T-cell (primary cell): Measurements from ENCODE around the gene MED7. TPM values are rescaled to one million over a fixed set of nuclear protein-coding genes. Genes with fewer than 3 reads are reported as not detected.

Experiments used
- ATAC-seq, 4 experiments: fragments of 200-7000 bp in 3 of 4; fragments of 150-1000 bp in 1 of 4; cut with Tn5 transposase; replicated peaks in 1 of 4; 1 replicate in 3 of 4; 2 replicates in 1 of 4; pipeline ENCODE4 v1.10.0; 2021; ENCODE audit warnings: moderate library complexity in 3 of 4, mild to moderate bottlenecking in 2 of 4, moderate number of reproducible peaks in 1 of 4
- CTCF ChIA-PET, 2 donors: fragments of 300-600 bp; sonication (Branson Sonifier 250); formaldehyde crosslinking; loops; one replicate each; lab custom pipeline; 2022; ENCODE audit warnings: antibody characterized with exemption in 2 of 2; lab: Charles Lee
- POLR2A ChIA-PET, 2 donors: fragments of 300-600 bp; sonication (Branson Sonifier 250); formaldehyde crosslinking; loops; one replicate each; lab custom pipeline; 2022; ENCODE audit warnings: antibody characterized with exemption in 2 of 2; lab: Charles Lee
- DNase-seq, 35 experiments: peaks; one replicate each; pipeline versions ENCODE4 v3.0.0 to v3.0.0-alpha.2; 2013 to 2023
- H3K27ac ChIP-seq: one replicate; pipeline ENCODE4 v1.5.1; 2013; ENCODE audit warnings: low read length
- H3K27me3 ChIP-seq, 2 experiments: replicated peaks in 1 of 2; 1 replicate in 1 of 2; 2 replicates in 1 of 2; pipeline versions ENCODE4 v1.6.1 to v1.7.0; 2013; ENCODE audit warnings: low read length in 1 of 2, mixed read lengths in 1 of 2; ENCODE audit not compliant: control insufficient read depth in 2 of 2, insufficient read depth in 2 of 2; ENCODE audit errors: extremely low read depth in 1 of 2
- H3K36me3 ChIP-seq, 2 donors: 1 replicate in 1 of 2; 2 replicates in 1 of 2; pipeline versions ENCODE4 v1.6.1 to v1.7.0; 2013; ENCODE audit warnings: low read length in 1 of 2; ENCODE audit not compliant: control insufficient read depth in 2 of 2, insufficient read depth in 1 of 2; ENCODE audit errors: extremely low read depth in 1 of 2
- H3K4me1 ChIP-seq, 2 experiments: 1 replicate in 1 of 2; 2 replicates in 1 of 2; pipeline versions ENCODE4 v1.6.1 to v1.7.0; 2013; ENCODE audit warnings: low read length in 2 of 2, mixed read lengths in 1 of 2; ENCODE audit not compliant: insufficient read depth in 2 of 2, control insufficient read depth in 1 of 2; ENCODE audit errors: extremely low read depth in 1 of 2
- H3K4me3 ChIP-seq, 2 donors: 1 replicate in 1 of 2; 2 replicates in 1 of 2; pipeline versions ENCODE4 v1.5.1 to v1.7.0; 2013; ENCODE audit warnings: mild to moderate bottlenecking in 2 of 2, low read length in 1 of 2, moderate library complexity in 1 of 2; ENCODE audit not compliant: control insufficient read depth in 1 of 2; ENCODE audit errors: extremely low read depth in 1 of 2
- H3K9me3 ChIP-seq: 2 replicates; pipeline ENCODE4 v1.7.0; 2013
- H3K27ac Mint-ChIP-seq, 2 donors: one replicate each; pipeline ENCODE4 v1.8.0; 2020 to 2021; ENCODE audit warnings: mild to moderate bottlenecking in 2 of 2, mixed read lengths in 2 of 2
- H3K27me3 Mint-ChIP-seq, 2 donors: one replicate each; pipeline ENCODE4 v1.8.0; 2021 to 2022; ENCODE audit warnings: mixed read lengths in 2 of 2
- H3K36me3 Mint-ChIP-seq: one replicate; pipeline ENCODE4 v1.8.0; 2021; ENCODE audit warnings: mixed read lengths
- H3K4me1 Mint-ChIP-seq, 3 donors: one replicate each; pipeline ENCODE4 v1.8.0; 2020 to 2022; ENCODE audit warnings: mixed read lengths in 3 of 3, mild to moderate bottlenecking in 1 of 3
- H3K4me3 Mint-ChIP-seq, 3 donors: one replicate each; pipeline ENCODE4 v1.8.0; 2020 to 2022; ENCODE audit warnings: mild to moderate bottlenecking in 3 of 3, mixed read lengths in 3 of 3, moderate library complexity in 3 of 3
- H3K9me3 Mint-ChIP-seq, 3 donors: one replicate each; pipeline ENCODE4 v1.8.0; 2020 to 2022; ENCODE audit warnings: mixed read lengths in 3 of 3
- WGBS: methylation state at CpG from one replicate; pipeline ENCODE4 v1.1.5; 2013; ENCODE audit warnings: missing lambda C conversion rate; ENCODE audit not compliant: insufficient coverage; 5-methylcytosine and 5-hydroxymethylcytosine counted together
- total RNA-seq, 35 experiments: library from RNA in 6 of 35; stranded (reverse) in 6 of 35; fragments of 120-200 nt in 1 of 35; gene quantifications; one replicate each; pipeline versions ENCODE4 v1.2.1 to v1.2.4 and lab custom pipeline; 2013 to 2026

Gene MED7, protein sequence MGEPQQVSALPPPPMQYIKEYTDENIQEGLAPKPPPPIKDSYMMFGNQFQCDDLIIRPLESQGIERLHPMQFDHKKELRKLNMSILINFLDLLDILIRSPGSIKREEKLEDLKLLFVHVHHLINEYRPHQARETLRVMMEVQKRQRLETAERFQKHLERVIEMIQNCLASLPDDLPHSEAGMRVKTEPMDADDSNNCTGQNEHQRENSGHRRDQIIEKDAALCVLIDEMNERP
- total RNA-seq (10 to 100 TPM in 3 of 5 donors, 1 to 10 TPM in 2; 5.7 to 14.9 (median 13.1) TPM), total RNA-seq (lab: John Stamatoyannopoulos, UW) (11.3 to 30.4 (median 19.4) reads per million in 29 experiments)
- 22.0 TPM for total RNA-seq (2013)

- peaks cover 3 to 14% of the 10 kb centered on the region in 2 donors for H3K36me3 ChIP-seq
- H3K4me1 Mint-ChIP-seq: peaks cover 32 to 54% (median 50%) of the 10 kb centered on the region in 3 donors
Observed at GRCh38 chr5:157142317-157143126, at the start of gene MED7. TSS of gene MED7 (minus strand) at chr5:157142865. CDS start at chr5:157139431, 3,434 bp downstream.

DNA sequence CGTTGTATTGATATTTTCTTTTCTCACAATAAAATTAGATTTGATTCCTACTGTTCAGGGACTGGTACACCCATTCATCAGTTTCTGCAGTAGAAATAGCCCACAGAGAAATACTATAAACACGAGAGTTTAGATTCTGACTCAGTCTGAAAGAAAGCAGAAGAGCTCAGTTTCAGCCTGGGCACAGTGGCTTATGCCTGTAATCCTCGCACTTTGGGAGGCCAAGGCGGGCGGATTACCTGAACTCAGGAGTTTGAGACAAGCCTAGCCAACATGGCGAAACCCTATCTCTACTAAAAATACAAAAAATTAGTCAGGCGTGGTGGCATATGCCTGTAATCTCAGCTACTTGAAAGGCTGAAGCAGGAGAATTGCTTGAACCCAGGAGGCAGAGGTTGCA is 46.6 kb upstream of the MED7 start:
- POLR2A ChIA-PET: interaction anchor here (0.6 to 3.2 kb wide), 13 partner anchors 8 to 52 kb away, joined by 3 to 10 read pairs (median 4); partner anchors contain the start of gene ITK (in 2 of the 2)
- H3K9me3 Mint-ChIP-seq: no peaks in the 10 kb centered on the region
- CTCF ChIA-PET: interaction anchor here in 1 of 2 donors (0.6 to 1.5 kb wide), 7 partner anchors 8 to 79 kb away, joined by 3 to 7 read pairs (median 3); partner anchors contain the start of genes ITK and MED7
- H3K4me1 ChIP-seq: peaks cover 74 to 80% of the 10 kb centered on the region in 2 experiments
- peaks cover 86 to 98% (median 89%) of the 10 kb centered on the region in 3 donors for H3K4me1 Mint-ChIP-seq
- peak overlapping the region; percentile 94 to 96 for H3K27ac Mint-ChIP-seq
- peaks cover 0 to 48% of the 10 kb centered on the region in 2 donors for H3K36me3 ChIP-seq
- H3K4me3 ChIP-seq: peak overlapping the region in 1 of 2 donors; percentile 40
- no peak for DNase-seq
- peak overlapping the region; percentile 81 to 100 (median 99) for H3K4me3 Mint-ChIP-seq
- no peaks in the 10 kb centered on the region for H3K27me3 Mint-ChIP-seq
- ATAC-seq: peak in 1 of 4 experiments; percentile 8
- no peaks in the 10 kb centered on the region for H3K27me3 ChIP-seq
- WGBS: 33% methylated on average over 2 of the region's 7 CpGs
- H3K27ac ChIP-seq: peak overlapping the region; percentile 88
- no peaks in the 10 kb centered on the region for H3K9me3 ChIP-seq
- H3K36me3 Mint-ChIP-seq: peaks cover 74% of the 10 kb centered on the region

More at GRCh38 chr5:157142317-157143126, at the start of gene MED7:
- peak; percentile 68 to 99 (median 93) for DNase-seq
- peak within 1 kb of the TSS; percentile 93 to 98 for H3K4me3 ChIP-seq
- H3K4me1 ChIP-seq: peaks cover 15 to 30% of the 10 kb centered on the region in 2 experiments
- H3K9me3 Mint-ChIP-seq: no peaks in the 10 kb centered on the region
- WGBS: 0% methylated on average over 37 of the region's 48 CpGs
- peaks cover 21% of the 10 kb centered on the region for H3K36me3 Mint-ChIP-seq
- peak within 1 kb of the TSS; percentile 84 to 97 (median 95) for H3K4me3 Mint-ChIP-seq
- peak within 1 kb of the TSS; percentile 92 for H3K27ac ChIP-seq
- CTCF ChIA-PET: interaction anchor here (0.5 to 2.3 kb wide), 24 partner anchors 10 to 1199 kb away, joined by 3 to 23 read pairs (median 4); partner anchors contain the start of gene LSM11 (in 1 of the 2)
- H3K27me3 ChIP-seq: no peaks in the 10 kb centered on the region
- no peaks in the 10 kb centered on the region for H3K9me3 ChIP-seq
- peak; percentile 96 to 98 (median 96) for ATAC-seq
- H3K27ac Mint-ChIP-seq: peak within 1 kb of the TSS; percentile 99
- H3K27me3 Mint-ChIP-seq: no peaks in the 10 kb centered on the region
- POLR2A ChIA-PET: interaction anchor here (0.5 to 2.2 kb wide), 26 partner anchors 8 to 717 kb away, joined by 3 to 11 read pairs (median 4); partner anchors contain the start of gene ITK (in 1 of the 2)

- Histone ChIP-seq H3K27ac (peak overlapping the region; percentile 88), H3K9me3 (no peaks in the 10 kb centered on the region), H3K36me3 (peaks cover 0 to 51% of the 10 kb centered on the region in 2 donors), H3K27me3 (no peaks in the 10 kb centered on the region), H3K4me3 (peak overlapping the region; percentile 39 to 40), H3K4me1 (peaks cover 64 to 78% of the 10 kb centered on the region in 2 experiments)
- ATAC-seq (peak in 3 of 4 experiments; percentile 14 to 26 (median 20)), DNase-seq (no peak)
- H3K27me3 Mint-ChIP-seq: no peaks in the 10 kb centered on the region
- CTCF ChIA-PET: no interaction called here
- POLR2A ChIA-PET: interaction anchor here (0.6 to 3.2 kb wide), 4 partner anchors 8 to 120 kb away, joined by 3 to 10 read pairs (median 3); partner anchors contain the start of gene ITK (in 1 of the 2)
- H3K36me3 Mint-ChIP-seq: peaks cover 75% of the 10 kb centered on the region
- H3K4me1 Mint-ChIP-seq: peaks cover 78 to 96% (median 80%) of the 10 kb centered on the region in 3 donors
- no peaks in the 10 kb centered on the region for H3K9me3 Mint-ChIP-seq
- H3K27ac Mint-ChIP-seq: peak overlapping the region; percentile 94 to 96
- H3K4me3 Mint-ChIP-seq: peak overlapping the region; percentile 81 to 100 (median 99)
Observed at GRCh38 chr5:157188270-157188669, 45.6 kb upstream of the MED7 start.

DNA sequence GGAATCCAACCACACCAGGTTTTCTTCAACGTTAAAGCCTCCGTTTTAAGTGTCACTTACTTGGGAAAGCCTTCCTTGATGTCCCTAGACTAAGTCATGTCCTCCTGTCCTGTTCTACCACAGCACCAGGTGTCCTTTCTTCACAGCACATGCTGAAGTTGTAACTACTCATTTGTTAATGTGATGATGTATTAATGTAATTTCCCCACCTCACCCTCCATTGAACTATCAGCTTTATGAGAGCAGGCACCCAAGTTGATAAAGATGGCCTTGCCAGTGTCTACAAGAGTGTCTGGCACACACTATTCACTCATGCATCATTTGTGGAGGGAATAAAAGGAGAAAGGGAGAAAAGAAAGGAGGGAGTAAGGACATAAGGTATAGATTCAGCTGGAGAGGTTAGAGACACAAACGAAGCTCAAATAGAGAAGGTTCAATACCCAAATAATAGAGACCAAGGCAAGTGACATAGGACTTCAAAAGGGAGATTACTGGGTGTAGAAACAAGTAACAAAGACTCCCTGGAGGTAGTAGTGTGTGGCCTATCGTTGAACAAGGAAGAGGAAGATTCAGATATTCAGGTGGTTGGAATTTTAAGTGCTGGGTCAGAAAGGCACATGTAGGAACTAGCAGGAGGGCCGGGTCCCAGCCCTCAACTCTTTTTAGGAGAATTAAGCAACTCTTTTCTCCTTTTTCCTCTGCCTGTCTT is 44.5 kb upstream of the MED7 start:
- ChIA-PET CTCF (interaction anchor here in 1 of 2 donors (0.6 to 1.7 kb wide), 2 partner anchors 12 to 39 kb away, joined by 6 to 9 read pairs; no protein-coding TSS in a partner anchor), POLR2A (interaction anchor here (0.6 to 1.6 kb wide), 6 partner anchors 9 to 45 kb away, joined by 3 to 9 read pairs (median 4); partner anchors contain the start of gene MED7 (in 1 of the 2))
- peak overlapping the region; percentile 94 to 96 for H3K27ac Mint-ChIP-seq
- Histone ChIP-seq H3K9me3 (no peaks in the 10 kb centered on the region), H3K27ac (peak overlapping the region; percentile 88), H3K4me3 (peak overlapping the region; percentile 41 to 79), H3K36me3 (peaks cover 0 to 46% of the 10 kb centered on the region in 2 donors), H3K4me1 (peaks cover 54 to 68% of the 10 kb centered on the region in 2 experiments), H3K27me3 (no peaks in the 10 kb centered on the region)
- ATAC-seq (peak in 1 of 4 experiments; percentile 28), DNase-seq (peak in 1 of 35 experiments; percentile 43)
- peaks cover 68 to 85% (median 70%) of the 10 kb centered on the region in 3 donors for H3K4me1 Mint-ChIP-seq
- H3K4me3 Mint-ChIP-seq: peak overlapping the region; percentile 81 to 100 (median 99)
- WGBS: 16% methylated on average over 4 of the region's 5 CpGs
- H3K9me3 Mint-ChIP-seq: no peaks in the 10 kb centered on the region
- no peaks in the 10 kb centered on the region for H3K27me3 Mint-ChIP-seq
- H3K36me3 Mint-ChIP-seq: peaks cover 71% of the 10 kb centered on the region

GRCh38 chr5:157186309-157187045 is 43.8 kb upstream of the MED7 start:
- H3K36me3 ChIP-seq: peaks cover 0 to 43% of the 10 kb centered on the region in 2 donors
- H3K9me3 ChIP-seq: no peaks in the 10 kb centered on the region
- peak overlapping the region; percentile 41 to 79 for H3K4me3 ChIP-seq
- ATAC-seq: peak in 1 of 4 experiments; percentile 10
- Mint-ChIP-seq H3K27me3 (no peaks in the 10 kb centered on the region), H3K4me1 (peaks cover 61 to 78% (median 63%) of the 10 kb centered on the region in 3 donors), H3K9me3 (no peaks in the 10 kb centered on the region), H3K4me3 (peak overlapping the region; percentile 81 to 100 (median 99)), H3K27ac (peak overlapping the region; percentile 94 to 96), H3K36me3 (peaks cover 73% of the 10 kb centered on the region)
- H3K4me1 ChIP-seq: peaks cover 49 to 62% of the 10 kb centered on the region in 2 experiments
- POLR2A ChIA-PET: interaction anchor here (0.7 to 1.6 kb wide), 4 partner anchors 10 to 44 kb away, joined by 3 to 9 read pairs (median 4); partner anchors contain the start of gene MED7 (in 1 of the 2)
- H3K27me3 ChIP-seq: no peaks in the 10 kb centered on the region
- DNase-seq: no peak
- peak overlapping the region; percentile 88 for H3K27ac ChIP-seq
- CTCF ChIA-PET: interaction anchor here in 1 of 2 donors (0.6 to 1.7 kb wide), 2 partner anchors 11 to 39 kb away, joined by 6 to 9 read pairs; no protein-coding TSS in a partner anchor
- WGBS: 9% methylated on average over 7 of the region's 12 CpGs
